Fibroblast of lung (primary cell): ENCODE data around the gene TMEM139. TPM values are rescaled to one million over a fixed set of nuclear protein-coding genes. Genes with fewer than 3 reads are reported as not detected.

Experiments
- DNase-seq, 2 donors: peaks; one replicate each; pipeline versions ENCODE4 v3.0.0 to v3.0.0-alpha.2; 2010; ENCODE audit warnings: low read depth in 2 of 2
- H2AFZ ChIP-seq: 2 replicates; pipeline ENCODE4 v1.5.1; 2012; ENCODE audit warnings: low read length, control low read depth, inconsistent platforms
- H3K27ac ChIP-seq: 2 replicates; pipeline ENCODE4 v1.5.1; 2011; ENCODE audit warnings: low read length, control low read depth; ENCODE audit not compliant: insufficient read depth
- H3K27me3 ChIP-seq: 2 replicates; pipeline ENCODE4 v1.5.1; 2011; ENCODE audit warnings: mild to moderate bottlenecking, low read length; ENCODE audit not compliant: control insufficient read depth, insufficient read depth
- H3K36me3 ChIP-seq: 2 replicates; pipeline ENCODE4 v1.5.1; 2011; ENCODE audit warnings: low read length; ENCODE audit not compliant: control insufficient read depth, insufficient read depth
- H3K4me1 ChIP-seq: 2 replicates; pipeline ENCODE4 v1.5.1; 2011; ENCODE audit warnings: low read length; ENCODE audit not compliant: control insufficient read depth, insufficient read depth; ENCODE audit errors: extremely low read depth
- H3K4me2 ChIP-seq: 2 replicates; pipeline ENCODE4 v1.5.1; 2011; ENCODE audit warnings: low read length, control low read depth; ENCODE audit not compliant: insufficient read depth; ENCODE audit errors: extremely low read depth
- H3K4me3 ChIP-seq, 4 experiments: fragments of 200-600 bp in 1 of 4; sonication (generic) in 1 of 4; replicated peaks in 1 of 4; 2 replicates each; pipeline ENCODE4 v1.5.1; 2011 to 2016; ENCODE audit warnings: low read length in 4 of 4, low read depth in 3 of 4, mild to moderate bottlenecking in 3 of 4, control low read depth in 2 of 4, inconsistent platforms in 1 of 4, mixed read lengths in 1 of 4; ENCODE audit not compliant: insufficient read depth in 1 of 4; ENCODE audit errors: control extremely low read depth in 1 of 4
- H3K79me2 ChIP-seq: 2 replicates; pipeline ENCODE4 v1.5.1; 2012; ENCODE audit warnings: mild to moderate bottlenecking, low read length, inconsistent platforms; ENCODE audit not compliant: control insufficient read depth, insufficient read depth
- H3K9ac ChIP-seq: 2 replicates; pipeline ENCODE4 v1.5.1; 2011; ENCODE audit warnings: mild to moderate bottlenecking, low read length, control low read depth; ENCODE audit not compliant: insufficient read depth
- H3K9me3 ChIP-seq: 2 replicates; pipeline ENCODE4 v1.5.1; 2012; ENCODE audit warnings: low read depth, low read length; ENCODE audit not compliant: control insufficient read depth, insufficient read depth
- H4K20me1 ChIP-seq: 2 replicates; pipeline ENCODE4 v1.5.1; 2011; ENCODE audit warnings: low read length; ENCODE audit not compliant: control insufficient read depth, insufficient read depth; ENCODE audit errors: extremely low read depth
- EZH2 ChIP-seq: IDR thresholded peaks from 2 replicates; pipeline ENCODE4 v1.5.1; 2012; ENCODE audit warnings: low read length, control low read depth, mild to moderate bottlenecking; ENCODE audit errors: missing control alignments
- polyA plus RNA-seq, 2 donors: library from polyadenylated mRNA; depleted of rRNA in 1 of 2; stranded (reverse) in 1 of 2; unstranded in 1 of 2; fragments of >200 nt; gene quantifications; 2 replicates each; pipeline ENCODE4 v1.2.1, GENCODE V29; 2011 to 2012; ENCODE audit warnings: missing spikeins in 1 of 2
- total RNA-seq: library from RNA; depleted of rRNA; stranded (reverse); fragments of >200 nt; gene quantifications from 2 replicates; pipeline ENCODE4 v1.2.1, GENCODE V29; 2014
- TF ChIP-seq, protein P1 (sequence below), 2 donors: IDR thresholded peaks in 1 of 2; conservative IDR thresholded peaks in 1 of 2; 1 replicate in 1 of 2; 2 replicates in 1 of 2; pipeline ENCODE4 v1.5.1; 2011 to 2012; ENCODE audit warnings: low read length in 2 of 2, control low read depth in 1 of 2, inconsistent platforms in 1 of 2, low read depth in 1 of 2, mild to moderate bottlenecking in 1 of 2

Gene TMEM139
- total and polyA plus RNA-seq, 2 donors (not counting 1 experiment from before 2014, with no cell fraction given), result not detected

GRCh38 chr7:143283381-143283780 lies 1.4 kb upstream of the TMEM139 start:
- Histone ChIP-seq H2AFZ (no peak overlapping the region), H3K4me3 (no peak overlapping the region), H3K27me3 (no peaks in the 10 kb centered on the region), H3K9ac (no peak overlapping the region), H3K4me2 (no peak overlapping the region), H3K9me3 (no peaks in the 10 kb centered on the region), H4K20me1 (no peaks in the 10 kb centered on the region), H3K27ac (no peak overlapping the region), H3K36me3 (no peaks in the 10 kb centered on the region), H3K79me2 (no peaks in the 10 kb centered on the region), H3K4me1 (peaks cover 3% of the 10 kb centered on the region)
- DNase-seq, result no peak
- no peak for TF ChIP-seq EZH2
- TF ChIP-seq, protein P1, sequence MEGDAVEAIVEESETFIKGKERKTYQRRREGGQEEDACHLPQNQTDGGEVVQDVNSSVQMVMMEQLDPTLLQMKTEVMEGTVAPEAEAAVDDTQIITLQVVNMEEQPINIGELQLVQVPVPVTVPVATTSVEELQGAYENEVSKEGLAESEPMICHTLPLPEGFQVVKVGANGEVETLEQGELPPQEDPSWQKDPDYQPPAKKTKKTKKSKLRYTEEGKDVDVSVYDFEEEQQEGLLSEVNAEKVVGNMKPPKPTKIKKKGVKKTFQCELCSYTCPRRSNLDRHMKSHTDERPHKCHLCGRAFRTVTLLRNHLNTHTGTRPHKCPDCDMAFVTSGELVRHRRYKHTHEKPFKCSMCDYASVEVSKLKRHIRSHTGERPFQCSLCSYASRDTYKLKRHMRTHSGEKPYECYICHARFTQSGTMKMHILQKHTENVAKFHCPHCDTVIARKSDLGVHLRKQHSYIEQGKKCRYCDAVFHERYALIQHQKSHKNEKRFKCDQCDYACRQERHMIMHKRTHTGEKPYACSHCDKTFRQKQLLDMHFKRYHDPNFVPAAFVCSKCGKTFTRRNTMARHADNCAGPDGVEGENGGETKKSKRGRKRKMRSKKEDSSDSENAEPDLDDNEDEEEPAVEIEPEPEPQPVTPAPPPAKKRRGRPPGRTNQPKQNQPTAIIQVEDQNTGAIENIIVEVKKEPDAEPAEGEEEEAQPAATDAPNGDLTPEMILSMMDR (conservative IDR thresholded peaks at IDR 0.05 in 1 of 2, IDR thresholded peaks at IDR 0.05 in 1 of 2; ENCODE audit: low read depth in 1 of 2, low read length in 2 of 2), result no peak

- Histone ChIP-seq H3K4me1 (peaks cover 8% of the 10 kb centered on the region), H4K20me1 (no peaks in the 10 kb centered on the region), H3K36me3 (no peaks in the 10 kb centered on the region), H3K79me2 (peaks cover 19% of the 10 kb centered on the region), H3K4me2 (no peak overlapping the region), H3K9me3 (no peaks in the 10 kb centered on the region), H3K27ac (no peak overlapping the region), H3K4me3 (no peak overlapping the region), H3K27me3 (no peaks in the 10 kb centered on the region), H3K9ac (no peak overlapping the region), H2AFZ (no peak overlapping the region)
- DNase-seq, result no peak
- TF ChIP-seq EZH2, result no peak
- TF ChIP-seq, protein P1 (conservative IDR thresholded peaks at IDR 0.05 in 1 of 2, IDR thresholded peaks at IDR 0.05 in 1 of 2; ENCODE audit: low read depth in 1 of 2, low read length in 2 of 2), result no peak
Observed at GRCh38 chr7:143285470-143285778, 666 bp downstream of the TMEM139 start.

- Histone ChIP-seq H3K36me3 (no peaks in the 10 kb centered on the region), H3K27me3 (no peaks in the 10 kb centered on the region), H3K4me2 (no peak overlapping the region), H3K4me3 (no peak overlapping the region), H2AFZ (no peak overlapping the region), H3K9ac (no peak overlapping the region), H3K9me3 (no peaks in the 10 kb centered on the region), H3K79me2 (peaks cover 24% of the 10 kb centered on the region), H3K4me1 (peaks cover 11% of the 10 kb centered on the region), H3K27ac (no peak overlapping the region), H4K20me1 (no peaks in the 10 kb centered on the region)
- no peak for DNase-seq
- no peak for TF ChIP-seq EZH2
- TF ChIP-seq, protein P1 (conservative IDR thresholded peaks at IDR 0.05 in 1 of 2, IDR thresholded peaks at IDR 0.05 in 1 of 2; ENCODE audit: low read depth in 1 of 2, low read length in 2 of 2), result no peak
Observed at GRCh38 chr7:143285806-143286521, 1.2 kb downstream of the TMEM139 start.
